ENCODE data around the gene CRISP2. TPM values are rescaled to one million over a fixed set of nuclear protein-coding genes. Genes with fewer than 3 reads are reported as not detected.
"Not testable (repeated sequence)": the region's sequence is repeated elsewhere in the genome, so short reads cannot be mapped to it uniquely, and the experiment has no call there.

Gene CRISP2
- total RNA-seq, 2 donors from 2014 or later, result not detected

DNA sequence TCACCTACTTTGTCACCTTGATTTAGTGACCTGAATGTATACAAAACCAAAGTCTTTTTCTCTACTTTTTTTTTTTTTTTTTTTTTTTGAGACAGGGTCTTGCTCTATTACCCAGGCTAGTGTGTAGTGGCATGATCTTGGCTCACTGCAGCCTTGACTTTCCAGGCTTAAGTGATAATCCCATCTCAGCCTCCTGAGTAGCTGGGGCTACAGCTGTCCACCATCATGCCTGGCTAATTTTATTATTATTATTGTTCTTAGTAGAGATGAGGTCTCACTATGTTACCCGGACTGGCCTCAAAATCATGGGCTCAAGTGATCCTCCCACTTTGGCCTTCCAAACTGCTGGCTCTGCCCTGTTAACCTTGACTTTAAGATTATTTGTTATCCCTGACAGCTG is 37.5 kb downstream of the CRISP2 start:
- Histone ChIP-seq H3K9me3 (no peaks in the 10 kb centered on the region), H3K27me3 (no peaks in the 10 kb centered on the region), H3K27ac (no peak overlapping the region), H3K4me1 (no peaks in the 10 kb centered on the region), H3K4me3 (no peak overlapping the region), H3K36me3 (replicated peaks in 1 of 2; ENCODE audit: insufficient read depth in 1 of 2, low read depth in 2 of 2) (no peaks in the 10 kb centered on the region)
- 80 to 81% methylated on average over 1 of the region's 1 CpG for WGBS, 2 donors
- ATAC-seq (no peak), DNase-seq (no peak)
- intact Hi-C loops (cut with DNase I), result no loop called here
- TF ChIP-seq, protein P1, sequence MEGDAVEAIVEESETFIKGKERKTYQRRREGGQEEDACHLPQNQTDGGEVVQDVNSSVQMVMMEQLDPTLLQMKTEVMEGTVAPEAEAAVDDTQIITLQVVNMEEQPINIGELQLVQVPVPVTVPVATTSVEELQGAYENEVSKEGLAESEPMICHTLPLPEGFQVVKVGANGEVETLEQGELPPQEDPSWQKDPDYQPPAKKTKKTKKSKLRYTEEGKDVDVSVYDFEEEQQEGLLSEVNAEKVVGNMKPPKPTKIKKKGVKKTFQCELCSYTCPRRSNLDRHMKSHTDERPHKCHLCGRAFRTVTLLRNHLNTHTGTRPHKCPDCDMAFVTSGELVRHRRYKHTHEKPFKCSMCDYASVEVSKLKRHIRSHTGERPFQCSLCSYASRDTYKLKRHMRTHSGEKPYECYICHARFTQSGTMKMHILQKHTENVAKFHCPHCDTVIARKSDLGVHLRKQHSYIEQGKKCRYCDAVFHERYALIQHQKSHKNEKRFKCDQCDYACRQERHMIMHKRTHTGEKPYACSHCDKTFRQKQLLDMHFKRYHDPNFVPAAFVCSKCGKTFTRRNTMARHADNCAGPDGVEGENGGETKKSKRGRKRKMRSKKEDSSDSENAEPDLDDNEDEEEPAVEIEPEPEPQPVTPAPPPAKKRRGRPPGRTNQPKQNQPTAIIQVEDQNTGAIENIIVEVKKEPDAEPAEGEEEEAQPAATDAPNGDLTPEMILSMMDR (IDR thresholded peaks at IDR 0.05), result no peak
- no peak for TF ChIP-seq POLR2A (IDR thresholded peaks at IDR 0.05)

DNA sequence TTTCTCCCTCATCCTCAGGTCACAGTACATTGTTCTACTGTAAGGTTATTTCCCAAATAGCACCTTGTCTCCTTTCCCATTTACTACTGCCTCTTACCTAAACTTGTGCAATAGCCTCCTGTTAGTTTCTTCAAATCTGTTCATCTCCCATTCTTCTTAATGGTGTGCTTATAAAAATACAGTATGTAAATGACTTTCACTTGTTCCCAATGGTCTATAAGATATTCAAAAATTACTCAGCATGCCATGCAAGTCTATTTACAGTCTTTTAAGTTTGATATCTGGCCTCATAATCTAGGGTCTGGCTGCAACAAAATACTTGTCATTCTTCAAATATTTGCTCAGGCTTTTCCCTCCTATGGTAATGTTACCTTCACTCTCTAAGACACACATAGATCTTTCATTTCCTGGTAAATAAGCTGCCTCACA is 45.2 kb downstream of the CRISP2 start:
- DNase-seq (no peak), ATAC-seq (peak; percentile 38)
- no peaks in the 10 kb centered on the region for H3K4me1 ChIP-seq
- TF ChIP-seq, protein P1 (IDR thresholded peaks at IDR 0.05), result no peak
- TF ChIP-seq POLR2A (IDR thresholded peaks at IDR 0.05), result no peak
- intact Hi-C loops (cut with DNase I), result no loop called here
- H3K9me3 ChIP-seq, result no peaks in the 10 kb centered on the region
- no peaks in the 10 kb centered on the region for H3K27me3 ChIP-seq
- H3K27ac ChIP-seq, result peak overlapping the region in 3 of 4 donors; percentile 1 to 54 (median 39)
- H3K4me3 ChIP-seq, result no peak overlapping the region
- H3K36me3 ChIP-seq (replicated peaks in 1 of 2; ENCODE audit: insufficient read depth in 1 of 2, low read depth in 2 of 2), result no peaks in the 10 kb centered on the region

DNA sequence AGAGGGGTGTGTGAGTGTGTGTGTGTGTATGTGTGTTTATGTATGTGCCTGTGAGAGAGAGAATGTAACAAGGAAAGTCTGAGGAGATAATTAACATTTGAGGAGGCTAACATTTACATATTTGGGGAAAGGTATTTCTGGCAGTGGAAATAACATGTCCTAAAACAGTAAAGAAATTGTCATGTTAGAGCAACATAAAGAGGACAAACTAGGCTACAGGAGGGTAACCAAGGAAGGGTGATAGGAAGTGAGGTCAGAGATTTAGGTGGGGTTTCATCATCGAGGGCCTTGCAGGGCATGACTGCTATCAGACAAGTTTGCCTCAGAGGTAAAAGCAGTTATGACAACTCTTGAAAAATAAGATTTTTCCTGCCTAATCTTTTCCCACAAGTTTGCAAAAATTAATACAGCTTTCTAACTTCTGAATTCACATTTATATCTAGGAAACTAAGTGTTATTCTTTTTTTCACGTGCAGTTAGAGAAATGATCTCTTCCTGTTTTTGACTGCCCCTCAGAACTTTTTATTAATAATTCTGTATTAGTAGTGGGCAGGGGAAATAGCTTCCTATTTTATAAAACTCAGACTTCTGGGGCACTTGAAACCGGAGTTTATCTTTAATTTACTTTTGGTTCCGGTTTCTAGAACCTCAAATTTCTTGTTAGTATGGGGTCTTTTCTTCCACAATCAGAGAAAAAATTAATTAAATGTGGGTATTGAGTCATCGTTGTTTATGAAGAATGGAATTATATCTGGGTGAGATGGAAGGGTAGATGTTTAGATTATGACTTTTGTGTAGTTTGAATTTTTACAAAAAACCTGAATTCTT is 46.2 kb downstream of the CRISP2 start:
- intact Hi-C loops (cut with DNase I), result no loop called here
- no peaks in the 10 kb centered on the region for H3K36me3 ChIP-seq (replicated peaks in 1 of 2; ENCODE audit: insufficient read depth in 1 of 2, low read depth in 2 of 2)
- TF ChIP-seq, protein P1 (IDR thresholded peaks at IDR 0.05), result no peak
- TF ChIP-seq POLR2A (IDR thresholded peaks at IDR 0.05), result no peak
- no peak for ATAC-seq
- H3K4me1 ChIP-seq, result no peaks in the 10 kb centered on the region
- H3K9me3 ChIP-seq, result no peaks in the 10 kb centered on the region
- no peak overlapping the region for H3K27ac ChIP-seq
- H3K27me3 ChIP-seq, result no peaks in the 10 kb centered on the region
- 49 to 59% methylated on average over 5 of the region's 5 CpGs for WGBS, 2 donors
- no peak for DNase-seq
- no peak overlapping the region for H3K4me3 ChIP-seq

DNA sequence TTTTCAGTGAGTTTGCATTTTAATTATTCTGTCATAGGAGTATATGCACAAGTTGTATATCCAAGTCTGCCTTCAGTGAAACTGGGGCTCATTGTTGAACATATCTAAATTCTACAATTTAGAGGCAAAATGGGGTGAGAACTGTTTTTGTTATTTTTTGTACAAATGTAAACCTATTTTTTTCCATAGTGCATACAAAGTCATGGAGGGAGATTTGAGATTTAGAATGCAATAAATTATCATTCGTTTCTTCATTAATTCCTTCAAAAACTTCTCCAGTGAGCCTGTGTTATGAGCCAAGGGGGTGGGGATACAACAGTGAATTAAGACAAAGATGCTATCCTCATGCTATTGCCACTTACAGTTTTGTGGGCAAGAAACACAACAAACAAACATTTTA is 46.9 kb downstream of the CRISP2 start:
- TF ChIP-seq POLR2A (IDR thresholded peaks at IDR 0.05), result no peak
- TF ChIP-seq, protein P1 (IDR thresholded peaks at IDR 0.05), result no peak
- WGBS, 2 donors, result 39 to 49% methylated on average over 1 of the region's 1 CpG
- no peaks in the 10 kb centered on the region for H3K27me3 ChIP-seq
- intact Hi-C loops (cut with DNase I), result no loop called here
- H3K9me3 ChIP-seq, result no peaks in the 10 kb centered on the region
- ATAC-seq, result no peak
- H3K27ac ChIP-seq, result no peak overlapping the region
- no peak for DNase-seq
- H3K4me3 ChIP-seq, result no peak overlapping the region
- H3K4me1 ChIP-seq, result no peaks in the 10 kb centered on the region
- no peaks in the 10 kb centered on the region for H3K36me3 ChIP-seq (replicated peaks in 1 of 2; ENCODE audit: insufficient read depth in 1 of 2, low read depth in 2 of 2)

DNA sequence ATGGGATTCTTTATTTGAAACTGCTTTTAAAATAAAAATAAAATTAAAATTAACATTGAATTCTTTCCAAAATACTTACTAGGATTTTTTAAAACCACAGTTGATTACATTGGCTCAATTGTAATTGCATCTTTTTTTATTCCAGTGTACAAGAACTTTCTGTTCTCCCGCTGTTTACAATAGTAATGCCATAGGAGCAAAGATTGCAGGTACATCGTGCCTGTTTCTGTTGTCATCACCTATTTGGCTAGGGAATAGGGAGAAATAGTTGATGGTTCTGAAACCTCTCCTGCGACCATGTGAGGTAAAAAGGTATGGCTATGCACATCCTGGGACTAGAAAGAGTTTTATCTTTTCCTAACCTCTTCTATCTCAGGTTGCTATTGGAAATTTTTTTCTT is 48.5 kb downstream of the CRISP2 start:
- H3K4me1 ChIP-seq, result no peaks in the 10 kb centered on the region
- H3K27ac ChIP-seq, result no peak overlapping the region
- H3K36me3 ChIP-seq (replicated peaks in 1 of 2; ENCODE audit: insufficient read depth in 1 of 2, low read depth in 2 of 2), result no peaks in the 10 kb centered on the region
- intact Hi-C loops (cut with DNase I), result no loop called here
- H3K27me3 ChIP-seq, result no peaks in the 10 kb centered on the region
- DNase-seq (no peak), ATAC-seq (no peak)
- H3K4me3 ChIP-seq, result no peak overlapping the region
- H3K9me3 ChIP-seq, result no peaks in the 10 kb centered on the region
- WGBS, 2 donors, result 67 to 68% methylated on average over 3 of the region's 3 CpGs
- TF ChIP-seq, protein P1 (IDR thresholded peaks at IDR 0.05), result no peak
- no peak for TF ChIP-seq POLR2A (IDR thresholded peaks at IDR 0.05)

DNA sequence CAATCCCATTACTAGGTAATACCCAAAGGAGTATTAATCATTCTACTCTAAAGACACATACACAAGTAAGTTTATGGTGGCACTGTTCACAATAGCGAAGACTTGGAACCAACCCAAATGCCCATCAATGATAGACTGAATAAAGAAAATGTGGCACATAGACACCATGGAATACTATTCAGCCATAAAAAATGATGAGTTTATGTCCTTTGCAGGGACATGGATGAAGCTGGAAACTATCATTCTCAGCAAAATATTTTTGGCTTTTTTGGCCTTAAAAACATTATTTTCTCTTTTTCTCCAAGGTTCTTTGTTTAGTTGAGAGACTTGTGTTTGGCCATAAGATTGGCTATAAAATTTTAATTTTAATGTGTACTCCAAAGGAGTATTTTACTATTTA is 49.3 kb downstream of the CRISP2 start:
- DNase-seq; intact Hi-C loops (cut with DNase I); H3K27ac ChIP-seq; H3K4me1 ChIP-seq; ATAC-seq; H3K9me3 ChIP-seq; H3K4me3 ChIP-seq; H3K36me3 ChIP-seq (replicated peaks in 1 of 2; ENCODE audit: insufficient read depth in 1 of 2, low read depth in 2 of 2); H3K27me3 ChIP-seq: not testable (repeated sequence)
- WGBS, 2 donors, result 74 to 79% methylated on average over 1 of the region's 1 CpG

Data from body of pancreas (tissue), 4 donors.